ENCODE measurements around the gene IGDCC3. TPM values are rescaled to one million over a fixed set of nuclear protein-coding genes. Genes with fewer than 3 reads are reported as not detected.

IGDCC3 gene
- total RNA-seq (under 1 TPM in 7 of 10 donors, not detected in 3; 0.05 to 0.57 (median 0.16) TPM), polyA plus RNA-seq (under 1 TPM in 1 of 2 donors, not detected in 1; under 0.01 TPM)
- long read RNA-seq, donor 1, partial matches to known transcripts = 0 of 1 reads
- long read RNA-seq, donor 1, other reads (novel, unspliced or antisense) = 1 of 1 reads
- long read RNA-seq, donor 2 = 0 reads
- long read RNA-seq, donor 3 = 0 reads

GRCh38 chr15:65377976-65378366, at the start of gene IGDCC3:
Gene IGDCC3, minus strand, starts transcription at chr15:65378002. Its CDS starts 214 bp downstream, at chr15:65377788.
- WGBS, 2 donors = 0 to 1% methylated on average over 36 to 42 of the region's 42 CpGs
- TF ChIP-seq CTCF (IDR thresholded peaks at IDR 0.05) = no peak
- Histone ChIP-seq H3K36me3 (no peaks in the 10 kb centered on the region), H3K27me3 (peaks cover 0 to 82% (median 54%) of the 10 kb centered on the region in 7 donors), H3K4me1 (peaks cover 8 to 21% (median 18%) of the 10 kb centered on the region in 9 donors), H3K4me3 (peak within 1 kb of the TSS in 9 of 10 donors; percentile 47 to 74 (median 62)), H3K27ac (no peak within 1 kb of the TSS), H3K9me3 (no peaks in the 10 kb centered on the region)
- intact Hi-C loops (cut with DNase I) = loop anchor here in 1 of 10 donors (5.0 kb wide), 1 partner anchor 36 kb away; no protein-coding TSS in a partner anchor
- ATAC-seq = peak in 6 of 8 donors; percentile 15 to 24 (median 20)
- DNase-seq = no peak

- DNase-seq (no peak), ATAC-seq (no peak)
- WGBS, 2 donors = 77 to 86% methylated on average over 2 of the region's 2 CpGs
These were observed 48.5 kb upstream of the IGDCC3 start for GRCh38 chr15:65426216-65426853.

GRCh38 chr15:65424683-65425082, 46.9 kb upstream of the IGDCC3 start:
- H3K4me1 ChIP-seq = peaks cover 3 to 19% (median 11%) of the 10 kb centered on the region in 9 donors
- H3K4me3 ChIP-seq = no peak overlapping the region
- H3K27ac ChIP-seq = no peak overlapping the region
- no peaks in the 10 kb centered on the region for H3K36me3 ChIP-seq
- no peak for ATAC-seq
- H3K9me3 ChIP-seq = no peaks in the 10 kb centered on the region
- 84 to 91% methylated on average over 5 of the region's 5 CpGs for WGBS, 2 donors
- TF ChIP-seq CTCF (IDR thresholded peaks at IDR 0.05) = no peak
- intact Hi-C loops (cut with DNase I) = no loop called here
- DNase-seq = no peak
- peaks cover 0 to 45% (median 16%) of the 10 kb centered on the region in 7 donors for H3K27me3 ChIP-seq

More at GRCh38 chr15:65426216-65426853, 48.5 kb upstream of the IGDCC3 start:
- intact Hi-C loops (cut with DNase I) = no loop called here
- no peak overlapping the region for H3K4me3 ChIP-seq
- H3K4me1 ChIP-seq = peaks cover under 1 to 9% (median 8%) of the 10 kb centered on the region in 9 donors
- peaks cover 0 to 29% (median 1%) of the 10 kb centered on the region in 7 donors for H3K27me3 ChIP-seq
- no peak for TF ChIP-seq CTCF (IDR thresholded peaks at IDR 0.05)
- no peaks in the 10 kb centered on the region for H3K36me3 ChIP-seq
- no peaks in the 10 kb centered on the region for H3K9me3 ChIP-seq
- H3K27ac ChIP-seq = no peak overlapping the region

- ATAC-seq (no peak), DNase-seq (no peak)
- Histone ChIP-seq H3K27ac (no peak overlapping the region), H3K27me3 (peaks cover 0 to 49% (median 21%) of the 10 kb centered on the region in 7 donors), H3K9me3 (no peaks in the 10 kb centered on the region), H3K4me1 (peaks cover 3 to 19% (median 11%) of the 10 kb centered on the region in 9 donors), H3K4me3 (no peak overlapping the region), H3K36me3 (no peaks in the 10 kb centered on the region)
- no peak for TF ChIP-seq CTCF (IDR thresholded peaks at IDR 0.05)
- intact Hi-C loops (cut with DNase I) = no loop called here
- WGBS, 2 donors = 87 to 90% methylated on average over 9 of the region's 9 CpGs
These were observed 46.3 kb upstream of the IGDCC3 start for GRCh38 chr15:65423976-65424679.

All from heart right ventricle (tissue), 16 donors.